SK-N-SH (cell line): Measurements from ENCODE around the gene GPC5. TPM values are rescaled to one million over a fixed set of nuclear protein-coding genes. Genes with fewer than 3 reads are reported as not detected.
A peak's percentile ranks its signal among the peaks of the same experiment; 100 is the strongest.

Experiments
- CTCF ChIA-PET: fragments of 300-600, 350-600 bp; formaldehyde crosslinking; extraction: SDS; loops from one replicate; lab custom pipeline; 2021; lab: Yijun Ruan, JAX
- POLR2A ChIA-PET: fragments of 350-600 bp; sonication (Branson Sonifier 250); formaldehyde crosslinking; extraction: SDS; loops from one replicate; lab custom pipeline; 2020; ENCODE audit warnings: antibody characterized with exemption, inconsistent platforms; lab: Yijun Ruan, JAX
- DNase-seq: peaks from one replicate; pipeline ENCODE4 v3.0.0; 2012
- H2AFZ ChIP-seq: fragments of 200-600 bp; sonication (generic); 2 replicates; pipeline ENCODE4 v1.8.1; 2016; ENCODE audit warnings: antibody characterized with exemption, mild to moderate bottlenecking, low read depth
- H3F3A ChIP-seq: fragments of 200-600 bp; sonication (generic); replicated peaks from 2 replicates; pipeline ENCODE3; 2016; ENCODE audit warnings: antibody characterized with exemption, mild to moderate bottlenecking; ENCODE audit not compliant: insufficient read depth
- H3K27ac ChIP-seq, 2 experiments: fragments of 200-500 bp in 1 of 2; fragments of 200-600 bp in 1 of 2; sonication (Bioruptor generic) in 1 of 2; sonication (generic), shearing (Covaris generic) in 1 of 2; 2 replicates each; pipeline versions ENCODE4 v1.5.1 to v1.6.1; 2014 to 2016; ENCODE audit warnings: low read depth in 2 of 2, inconsistent platforms in 1 of 2, low read length in 1 of 2, mild to moderate bottlenecking in 1 of 2, mixed read lengths in 1 of 2
- H3K27me3 ChIP-seq: fragments of 200-600 bp; sonication (generic), shearing (Covaris generic); 2 replicates; pipeline ENCODE4 v1.6.1; 2016; ENCODE audit warnings: mixed run types; ENCODE audit not compliant: insufficient read depth
- H3K36me3 ChIP-seq, 2 experiments: fragments of 200-500 bp in 1 of 2; fragments of 200-600 bp in 1 of 2; sonication (Bioruptor generic) in 1 of 2; sonication (generic) in 1 of 2; replicated peaks in 1 of 2; 2 replicates each; pipeline versions ENCODE3 to v1.5.1; 2014 to 2016; ENCODE audit warnings: low read length in 1 of 2, mild to moderate bottlenecking in 1 of 2; ENCODE audit not compliant: insufficient read depth in 2 of 2, control insufficient read depth in 1 of 2
- H3K4me1 ChIP-seq, 2 experiments: fragments of 200-500 bp in 1 of 2; fragments of 200-600 bp in 1 of 2; sonication (Bioruptor generic) in 1 of 2; sonication (generic), shearing (Covaris generic) in 1 of 2; 2 replicates each; pipeline versions ENCODE4 v1.5.1 to v1.6.1; 2014 to 2016; ENCODE audit warnings: low read depth in 1 of 2, low read length in 1 of 2, mixed run types in 1 of 2; ENCODE audit not compliant: insufficient read depth in 2 of 2, control insufficient read depth in 1 of 2
- H3K4me2 ChIP-seq: fragments of 200-600 bp; sonication (generic), shearing (Covaris generic); 2 replicates; pipeline ENCODE4 v1.6.1; 2017; ENCODE audit warnings: mixed run types
- H3K4me3 ChIP-seq, 2 experiments: fragments of 200-500 bp in 1 of 2; fragments of 200-600 bp in 1 of 2; sonication (Bioruptor generic) in 1 of 2; sonication (generic), shearing (Covaris generic) in 1 of 2; 2 replicates each; pipeline versions ENCODE4 v1.5.1 to v1.8.1; 2014 to 2016; ENCODE audit warnings: low read depth in 2 of 2, inconsistent platforms in 1 of 2, low read length in 1 of 2, mild to moderate bottlenecking in 1 of 2, mixed read lengths in 1 of 2, moderate library complexity in 1 of 2
- H3K79me2 ChIP-seq: fragments of 200-600 bp; sonication (generic); 2 replicates; pipeline ENCODE4 v1.8.1; 2017; ENCODE audit warnings: mild to moderate bottlenecking; ENCODE audit not compliant: insufficient read depth
- H3K9ac ChIP-seq: fragments of 200-600 bp; sonication (generic); 2 replicates; pipeline ENCODE4 v1.6.1; 2017; ENCODE audit warnings: mixed run types
- H3K9me2 ChIP-seq: fragments of 200-600 bp; sonication (generic); 2 replicates; pipeline ENCODE4 v1.6.1; 2017; ENCODE audit warnings: mixed run types
- H3K9me3 ChIP-seq: fragments of 200-600 bp; sonication (generic); 2 replicates; pipeline ENCODE4 v1.6.1; 2017; ENCODE audit warnings: mixed run types, mild to moderate bottlenecking, moderate library complexity
- H4K20me1 ChIP-seq: fragments of 200-600 bp; sonication (generic); 2 replicates; pipeline ENCODE4 v1.6.1; 2017; ENCODE audit warnings: mild to moderate bottlenecking, mixed run types; ENCODE audit not compliant: insufficient read depth
- CTCF ChIP-seq: fragments of 200-600 bp; sonication (generic); IDR thresholded peaks from 2 replicates; pipeline ENCODE4 v1.6.1; 2017; ENCODE audit warnings: antibody characterized with exemption, mild to moderate bottlenecking, moderate library complexity
- EP300 ChIP-seq, 2 experiments: IDR thresholded peaks; 2 replicates each; pipeline versions ENCODE4 v1.4.0 to v1.6.1; 2012; ENCODE audit warnings: borderline replicate concordance in 1 of 2, low read depth in 1 of 2, low read length in 1 of 2
- FOSL2 ChIP-seq: IDR thresholded peaks from 2 replicates; pipeline ENCODE4 v1.4.0; 2012; ENCODE audit warnings: low read depth, mild to moderate bottlenecking, moderate library complexity, borderline replicate concordance
- FOXJ3 ChIP-seq: sonication (generic); formaldehyde crosslinking; IDR thresholded peaks from 2 replicates; pipeline ENCODE4 v1.5.1; 2020; ENCODE audit warnings: mild to moderate bottlenecking, missing genetic modification reagents
- JUND ChIP-seq: IDR thresholded peaks from 2 replicates; pipeline ENCODE4 v1.4.0; 2012
- MEF2A ChIP-seq: IDR thresholded peaks from 2 replicates; pipeline ENCODE4 v1.4.0; 2012; ENCODE audit warnings: low read depth, borderline replicate concordance
- NFIC ChIP-seq: IDR thresholded peaks from 2 replicates; pipeline ENCODE4 v1.4.0; 2012; ENCODE audit warnings: borderline replicate concordance
- PBX3 ChIP-seq: IDR thresholded peaks from 2 replicates; pipeline ENCODE4; 2012
- RAD21 ChIP-seq: IDR thresholded peaks from 2 replicates; pipeline ENCODE4 v1.6.1; 2012; ENCODE audit warnings: mild to moderate bottlenecking, low read length
- SMC3 ChIP-seq: IDR thresholded peaks from 2 replicates; pipeline ENCODE4 v1.6.1; 2012; ENCODE audit warnings: low read depth, low read length, improper control_type of control experiment
- TCF12 ChIP-seq: IDR thresholded peaks from 2 replicates; pipeline ENCODE4 v1.4.0; 2012
- TEAD4 ChIP-seq: IDR thresholded peaks from 2 replicates; pipeline ENCODE4 v1.4.0; 2012; ENCODE audit warnings: mild to moderate bottlenecking, borderline replicate concordance; ENCODE audit not compliant: insufficient read depth
- WGBS: methylation state at CpG from one replicate; pipeline ENCODE4 v1.1.6; 2017; ENCODE audit warnings: low lambda C conversion rate; 5-methylcytosine and 5-hydroxymethylcytosine counted together
- polyA plus RNA-seq, 3 experiments: library from polyadenylated mRNA; depleted of rRNA; stranded (reverse); fragments of >200 nt; gene quantifications; 2 replicates each; pipeline ENCODE4 v1.2.3, GENCODE V29; 2012
- TF ChIP-seq, protein P1 (sequence below): IDR thresholded peaks from 2 replicates; pipeline ENCODE4 v1.4.0; 2012; ENCODE audit warnings: low read depth, borderline replicate concordance

Gene GPC5
- polyA plus RNA-seq, 1 of the 3 experiments (the other 2 are of a cell fraction) = 0.03 TPM

DNA sequence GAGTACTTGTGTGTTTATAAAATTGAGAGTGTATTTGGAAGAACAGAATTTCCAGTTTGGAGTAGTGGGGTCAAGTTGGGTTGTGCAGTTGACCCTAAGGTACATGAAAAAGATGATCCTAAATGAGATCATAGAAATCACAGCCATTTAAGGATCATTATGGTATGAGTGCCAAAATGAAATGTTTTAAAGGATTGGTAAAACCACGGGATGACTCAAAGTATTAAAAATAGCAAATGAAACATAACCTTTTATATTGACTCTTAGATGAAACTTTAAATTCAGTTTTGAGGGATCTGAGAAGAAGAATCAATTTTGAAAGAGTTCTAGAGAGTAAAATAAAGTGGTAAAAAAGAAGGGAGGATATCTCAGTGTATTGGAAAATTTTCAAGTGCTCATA is 773.8 kb downstream of the GPC5 start:
- Histone ChIP-seq H4K20me1 (no peaks in the 10 kb centered on the region), H3F3A (no peaks in the 10 kb centered on the region), H3K4me2 (no peak overlapping the region), H3K27ac (peak overlapping the region in 1 of 2 experiments; percentile 5; a peak in 1 of 4 replicates), H3K9me2 (no peaks in the 10 kb centered on the region), H3K4me1 (no peaks in the 10 kb centered on the region), H3K9ac (no peak overlapping the region), H3K27me3 (no peaks in the 10 kb centered on the region), H3K9me3 (no peaks in the 10 kb centered on the region), H3K79me2 (no peaks in the 10 kb centered on the region), H3K4me3 (no peak overlapping the region), H3K36me3 (no peaks in the 10 kb centered on the region), H2AFZ (no peak overlapping the region)
- ChIA-PET POLR2A (no interaction called here), CTCF (no interaction called here)
- DNase-seq = no peak
- WGBS = 60% methylated on average over 1 of the region's 1 CpG
- TF ChIP-seq FOXJ3 (CRISPR knock-in tag) (no peak), SMC3 (no peak), TCF12 (no peak)
- TF ChIP-seq, protein P1, sequence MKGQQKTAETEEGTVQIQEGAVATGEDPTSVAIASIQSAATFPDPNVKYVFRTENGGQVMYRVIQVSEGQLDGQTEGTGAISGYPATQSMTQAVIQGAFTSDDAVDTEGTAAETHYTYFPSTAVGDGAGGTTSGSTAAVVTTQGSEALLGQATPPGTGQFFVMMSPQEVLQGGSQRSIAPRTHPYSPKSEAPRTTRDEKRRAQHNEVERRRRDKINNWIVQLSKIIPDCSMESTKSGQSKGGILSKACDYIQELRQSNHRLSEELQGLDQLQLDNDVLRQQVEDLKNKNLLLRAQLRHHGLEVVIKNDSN = no peak

GRCh38 chr13:92173254-92173653 is 774.8 kb downstream of the GPC5 start:
- H3F3A ChIP-seq = no peaks in the 10 kb centered on the region
- ChIA-PET CTCF (no interaction called here), POLR2A (no interaction called here)
- 80% methylated on average over 2 of the region's 2 CpGs for WGBS
- no peaks in the 10 kb centered on the region for H3K9me3 ChIP-seq
- H3K4me2 ChIP-seq = no peak overlapping the region
- no peaks in the 10 kb centered on the region for H3K36me3 ChIP-seq
- no peaks in the 10 kb centered on the region for H4K20me1 ChIP-seq
- H3K27ac ChIP-seq = no peak overlapping the region
- DNase-seq = no peak
- no peak overlapping the region for H3K4me3 ChIP-seq
- TF ChIP-seq JUND = no peak
- TF ChIP-seq EP300 (IDR thresholded peaks at IDR 0.05; ENCODE audit: borderline replicate concordance in 1 of 2, low read depth in 1 of 2, low read length in 1 of 2) = no peak
- no peak for TF ChIP-seq TEAD4
- no peak for TF ChIP-seq MEF2A
- TF ChIP-seq FOSL2 = no peak
- no peak for TF ChIP-seq NFIC
- no peak overlapping the region for H2AFZ ChIP-seq
- H3K27me3 ChIP-seq = no peaks in the 10 kb centered on the region
- no peaks in the 10 kb centered on the region for H3K4me1 ChIP-seq
- H3K9me2 ChIP-seq = no peaks in the 10 kb centered on the region
- H3K79me2 ChIP-seq = no peaks in the 10 kb centered on the region
- no peak overlapping the region for H3K9ac ChIP-seq

- peak; percentile 62 for DNase-seq
- WGBS = 46% methylated on average over 4 of the region's 4 CpGs
- TF ChIP-seq NFIC (no peak), MEF2A (no peak), CTCF (peak; percentile 65), RAD21 (peak; percentile 72), SMC3 (peak; percentile 31; the same call in 1 of the 2 replicates), PBX3 (no peak)
- TF ChIP-seq, all 33 proteins: peak for 3
- Histone ChIP-seq H4K20me1 (no peaks in the 10 kb centered on the region), H3K4me1 (no peaks in the 10 kb centered on the region), H3K27me3 (no peaks in the 10 kb centered on the region), H3K36me3 (no peaks in the 10 kb centered on the region), H3F3A (no peaks in the 10 kb centered on the region), H3K4me2 (no peak overlapping the region), H3K9me3 (no peaks in the 10 kb centered on the region), H2AFZ (no peak overlapping the region), H3K79me2 (no peaks in the 10 kb centered on the region), H3K9me2 (no peaks in the 10 kb centered on the region), H3K4me3 (no peak overlapping the region), H3K27ac (no peak overlapping the region), H3K9ac (no peak overlapping the region)
- CTCF ChIA-PET = interaction anchor here (0.7 to 1.8 kb wide), 11 partner anchors 10 to 1291 kb away, joined by 3 to 9 read pairs (median 4); no protein-coding TSS in a partner anchor
- POLR2A ChIA-PET = no interaction called here
These were observed 776.9 kb downstream of the GPC5 start for GRCh38 chr13:92175330-92175729.
